Kidney (tissue), 22 donors: Measurements from ENCODE around the gene DNAJC18. TPM values are rescaled to one million over a fixed set of nuclear protein-coding genes. Genes with fewer than 3 reads are reported as not detected.
A peak's percentile ranks its signal among the peaks of the same experiment; 100 is the strongest.
"Not testable (repeated sequence)": the region's sequence is repeated elsewhere in the genome, so short reads cannot be mapped to it uniquely, and the experiment has no call there.

ENCODE experiments used
- DNase-seq, 5 donors: peaks; one replicate each; pipeline ENCODE4 v3.0.0-alpha.2; 2013 to 2020
- FAIRE-seq: peaks from 2 replicates; lab custom pipeline; 2012; peaks lifted over from hg19 to GRCh38; lab: Jason Lieb, UNC
- H3K27ac ChIP-seq, 2 donors: one replicate each; pipeline ENCODE4 v1.7.0; 2013; ENCODE audit warnings: low read depth in 2 of 2, low read length in 2 of 2, inconsistent platforms in 1 of 2
- H3K27me3 ChIP-seq: one replicate; pipeline ENCODE4 v1.7.1; 2013; ENCODE audit warnings: low read length, inconsistent platforms; ENCODE audit not compliant: control insufficient read depth, insufficient read depth
- H3K36me3 ChIP-seq, 3 donors: one replicate each; pipeline versions ENCODE4 v1.7.0 to v1.7.1; 2013; ENCODE audit warnings: low read length in 3 of 3, control low read depth in 1 of 3, inconsistent platforms in 1 of 3; ENCODE audit not compliant: insufficient read depth in 3 of 3, control insufficient read depth in 2 of 3
- H3K4me1 ChIP-seq, 3 donors: one replicate each; pipeline versions ENCODE4 v1.7.0 to v1.7.1; 2013; ENCODE audit warnings: low read length in 3 of 3, inconsistent platforms in 1 of 3, low read depth in 1 of 3; ENCODE audit not compliant: control insufficient read depth in 2 of 3, insufficient read depth in 2 of 3
- H3K4me3 ChIP-seq, 3 donors: one replicate each; pipeline versions ENCODE4 v1.7.0 to v1.8.1; 2013; ENCODE audit warnings: low read length in 3 of 3, control low read depth in 1 of 3, inconsistent platforms in 1 of 3
- H3K9ac ChIP-seq, 3 donors: one replicate each; pipeline versions ENCODE4 v1.7.0 to v1.7.1; 2013; ENCODE audit warnings: low read length in 3 of 3, control low read depth in 1 of 3, inconsistent platforms in 1 of 3
- H3K9me3 ChIP-seq, 3 donors: one replicate each; pipeline versions ENCODE4 v1.7.0 to v1.7.1; 2013; ENCODE audit warnings: low read length in 3 of 3, control low read depth in 1 of 3, inconsistent platforms in 1 of 3; ENCODE audit not compliant: control insufficient read depth in 2 of 3, insufficient read depth in 1 of 3
- CTCF ChIP-seq: IDR thresholded peaks from 3 replicates; pipeline ENCODE4 v1.5.1; 2012; ENCODE audit warnings: mild to moderate bottlenecking, moderate library complexity, borderline replicate concordance; ENCODE audit not compliant: insufficient read depth; ENCODE audit errors: extremely low read depth
- intact Hi-C: fragments of 100-400 bp; cut with DNase I; formaldehyde crosslinking; loops from one replicate; pipeline ENCODE4 v1.11.1; 2022
- long read RNA-seq, 10 donors: library from polyadenylated mRNA in 1 of 10; unstranded in 1 of 10; transcript quantifications; one replicate each; pipeline ENCODE4 v2.0.0 and lab custom pipeline, GENCODE V29; 2021 to 2026
- polyA plus RNA-seq: library from polyadenylated mRNA; stranded (reverse); fragments of 350-450 nt; fragmentation: Illumina TruSeq; extraction: RNeasy Lipid Tissue Mini Kit (QIAGEN cat#74804); gene quantifications from one replicate; pipeline ENCODE4 v1.2.3, GENCODE V29; 2014; ENCODE audit warnings: low read depth, low replicate concordance; ENCODE audit not compliant: insufficient read depth
- total RNA-seq: library from RNA; stranded (reverse); fragmentation: NEBNext Ultra II Directional; extraction: Animal tissue kit (Norgen Biotek cat#: 25700); gene quantifications from one replicate; pipeline ENCODE4 v1.2.1, GENCODE V29; 2021
- donor health status: control.
- donor health status: control.
- donor health status: control.
- donor health status: control.
- donor health status: control.
- donor health status: DM: yes; HTN: yes; CAD: no.
- donor health status: Normal renal cell carcinoma (clear cell type).

Gene DNAJC18
- total RNA-seq (13.7 TPM), polyA plus RNA-seq (3.9 TPM)
- long read RNA-seq, donor 1, full-length matches to known transcripts: 2 of 2 reads
- long read RNA-seq, donor 1, partial matches to known transcripts: 0 of 2 reads
- long read RNA-seq, donor 1, other reads (novel, unspliced or antisense): 0 of 2 reads
- long read RNA-seq, donor 2, full-length matches to known transcripts: 5 of 5 reads
- long read RNA-seq, donor 2, partial matches to known transcripts: 0 of 5 reads
- long read RNA-seq, donor 2, other reads (novel, unspliced or antisense): 0 of 5 reads
- long read RNA-seq, donor 3, full-length matches to known transcripts: 4 of 4 reads
- long read RNA-seq, donor 3, partial matches to known transcripts: 0 of 4 reads
- long read RNA-seq, donor 3, other reads (novel, unspliced or antisense): 0 of 4 reads
- long read RNA-seq, donor 4, full-length matches to known transcripts: 10 of 10 reads
- long read RNA-seq, donor 4, partial matches to known transcripts: 0 of 10 reads
- long read RNA-seq, donor 4, other reads (novel, unspliced or antisense): 0 of 10 reads
- long read RNA-seq, donor 5: 0 reads
- long read RNA-seq, donor 6, full-length matches to known transcripts: 6 of 6 reads
- long read RNA-seq, donor 6, partial matches to known transcripts: 0 of 6 reads
- long read RNA-seq, donor 6, other reads (novel, unspliced or antisense): 0 of 6 reads
- long read RNA-seq, donor 7, full-length matches to known transcripts: 2 of 6 reads
- long read RNA-seq, donor 7, partial matches to known transcripts: 1 of 6 reads
- long read RNA-seq, donor 7, other reads (novel, unspliced or antisense): 3 of 6 reads
- long read RNA-seq, donor 8, full-length matches to known transcripts: 4 of 251 reads
- long read RNA-seq, donor 8, partial matches to known transcripts: 242 of 251 reads
- long read RNA-seq, donor 8, other reads (novel, unspliced or antisense): 5 of 251 reads
- long read RNA-seq, donor 9, full-length matches to known transcripts: 1 of 1 reads
- long read RNA-seq, donor 9, partial matches to known transcripts: 0 of 1 reads
- long read RNA-seq, donor 9, other reads (novel, unspliced or antisense): 0 of 1 reads
- long read RNA-seq, donor 10, full-length matches to known transcripts: 2 of 2 reads
- long read RNA-seq, donor 10, partial matches to known transcripts: 0 of 2 reads
- long read RNA-seq, donor 10, other reads (novel, unspliced or antisense): 0 of 2 reads

GRCh38 chr5:139439013-139439903 lies at the start of gene DNAJC18:
DNAJC18 (minus strand) TSS chr5:139439525; CDS start chr5:139439445, 80 bp downstream.
- H3K4me1 ChIP-seq: peaks cover 0 to 11% (median 8%) of the 10 kb centered on the region in 3 donors
- H3K9ac ChIP-seq: peak within 1 kb of the TSS; percentile 66 to 96 (median 94)
- DNase-seq (peak; percentile 95 to 97 (median 96)), FAIRE-seq (no peak)
- H3K27me3 ChIP-seq: no peaks in the 10 kb centered on the region
- peak within 1 kb of the TSS; percentile 94 to 99 for H3K27ac ChIP-seq
- H3K36me3 ChIP-seq: no peaks in the 10 kb centered on the region
- H3K4me3 ChIP-seq: peak within 1 kb of the TSS; percentile 93 to 98 (median 95)
- no peaks in the 10 kb centered on the region for H3K9me3 ChIP-seq
- TF ChIP-seq CTCF: no peak
- intact Hi-C loops: no loop called here

- H3K9me3 ChIP-seq: no peaks in the 10 kb centered on the region
- no peak overlapping the region for H3K9ac ChIP-seq
- intact Hi-C loops: no loop called here
- no peak overlapping the region for H3K4me3 ChIP-seq
- no peaks in the 10 kb centered on the region for H3K36me3 ChIP-seq
- DNase-seq (no peak), FAIRE-seq (no peak)
- no peak overlapping the region for H3K27ac ChIP-seq
- H3K27me3 ChIP-seq: no peaks in the 10 kb centered on the region
- H3K4me1 ChIP-seq: peaks cover 0 to 3% (median 3%) of the 10 kb centered on the region in 3 donors
- no peak for TF ChIP-seq CTCF
Measured at GRCh38 chr5:139488260-139488659, 48.9 kb upstream of the DNAJC18 start.

- Histone ChIP-seq H3K27me3 (no peaks in the 10 kb centered on the region), H3K9me3 (no peaks in the 10 kb centered on the region), H3K9ac (no peak overlapping the region), H3K4me1 (peaks cover 0 to 3% (median 0%) of the 10 kb centered on the region in 3 donors), H3K27ac (no peak overlapping the region), H3K36me3 (no peaks in the 10 kb centered on the region), H3K4me3 (no peak overlapping the region)
- DNase-seq: no peak
- no peak for FAIRE-seq
- TF ChIP-seq CTCF: no peak
- intact Hi-C loops: no loop called here
Measured at GRCh38 chr5:139486201-139486600, 46.9 kb upstream of the DNAJC18 start.

- not testable (repeated sequence) for FAIRE-seq, H3K9ac ChIP-seq
Measured at GRCh38 chr5:139482890-139483208, 43.5 kb upstream of the DNAJC18 start.

More at GRCh38 chr5:139482890-139483208, 43.5 kb upstream of the DNAJC18 start:
- H3K36me3 ChIP-seq, intact Hi-C loops, H3K9me3 ChIP-seq, DNase-seq, H3K4me1 ChIP-seq, H3K27me3 ChIP-seq: not testable (repeated sequence)
- Histone ChIP-seq H3K27ac (peak overlapping the region in 1 of 2 donors; percentile 57), H3K4me3 (peak overlapping the region in 2 of 3 donors; percentile 64 to 76)
